ENCODE measurements around the gene SBSN.

Gene SBSN

DNA sequence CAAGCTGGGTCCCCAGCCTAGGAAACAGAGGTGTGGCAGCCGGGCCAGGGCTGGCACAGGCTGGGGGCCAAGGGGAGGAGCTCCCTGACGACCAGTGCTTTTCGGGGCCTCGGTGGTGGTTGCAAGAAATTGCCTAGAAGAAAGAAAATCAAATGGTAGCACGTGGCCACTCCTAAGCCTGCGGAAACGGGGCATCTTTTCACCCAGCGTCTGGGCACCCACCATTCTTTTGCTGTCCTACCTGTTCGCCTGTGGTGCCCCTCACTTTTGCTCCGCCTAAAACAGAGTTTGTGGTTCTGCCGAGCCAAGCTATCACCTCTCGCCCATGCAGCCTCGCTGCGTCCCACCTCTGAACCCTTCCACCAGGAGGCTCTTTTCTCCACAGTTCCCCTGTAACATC is 30.7 kb downstream of the SBSN start:
- ChIA-PET POLR2A (ENCODE audit: low non-redundant PET) (no interaction called here), CTCF (interaction anchor here (1.1 kb wide), 1 partner anchor 9 kb away, joined by 4 read pairs; no protein-coding TSS in a partner anchor)
- TF ChIP-seq CTCF (conservative IDR thresholded peaks at IDR 0.05; ENCODE audit: low read depth) = no peak
- no peak overlapping the region for H3K27ac ChIP-seq
- no peak for DNase-seq (ENCODE audit: low spot score)

- CTCF ChIA-PET = interaction anchor here (0.6 to 1.9 kb wide), 22 partner anchors 9 to 885 kb away, joined by 3 to 23 read pairs (median 5); partner anchors contain the start of genes DMKN and FFAR3
- peak; percentile 90 for TF ChIP-seq CTCF (conservative IDR thresholded peaks at IDR 0.05; ENCODE audit: low read depth)
- peak; percentile 79 for DNase-seq (ENCODE audit: low spot score)
- POLR2A ChIA-PET (ENCODE audit: low non-redundant PET) = interaction anchor here (0.6 kb wide), 1 partner anchor 9 kb away, joined by 3 read pairs; no protein-coding TSS in a partner anchor
- H3K27ac ChIP-seq = no peak overlapping the region
Observed at GRCh38 chr19:35495107-35496064, 32.7 kb downstream of the SBSN start.

DNA sequence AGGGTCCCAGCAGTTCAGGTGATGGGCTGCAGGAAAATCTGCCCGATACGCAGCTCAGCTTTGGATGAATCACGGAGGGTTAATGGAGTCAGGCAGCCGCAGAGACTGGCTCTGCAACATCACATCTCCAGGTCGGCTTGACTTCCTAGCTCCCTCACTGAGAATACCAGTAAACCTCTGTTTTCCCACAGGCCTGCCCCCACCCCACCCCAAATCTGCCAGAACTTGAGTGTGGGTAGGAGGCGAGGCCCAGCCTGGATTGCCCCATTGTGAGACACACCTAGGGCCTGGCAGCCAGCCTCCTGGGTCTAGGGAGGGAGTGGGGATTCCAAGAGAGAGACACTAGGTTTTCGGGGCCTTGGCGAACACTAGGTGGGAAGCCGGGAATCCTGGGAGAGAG is 34.1 kb downstream of the SBSN start:
- no peak overlapping the region for H3K27ac ChIP-seq
- TF ChIP-seq CTCF (conservative IDR thresholded peaks at IDR 0.05; ENCODE audit: low read depth) = no peak
- ChIA-PET CTCF (interaction anchor here (1.5 kb wide), 1 partner anchor 141 kb away, joined by 6 read pairs; no protein-coding TSS in a partner anchor), POLR2A (ENCODE audit: low non-redundant PET) (no interaction called here)
- no peak for DNase-seq (ENCODE audit: low spot score)

GRCh38 chr19:35491836-35492360 is 36.2 kb downstream of the SBSN start:
- no peak for DNase-seq (ENCODE audit: low spot score)
- TF ChIP-seq CTCF (conservative IDR thresholded peaks at IDR 0.05; ENCODE audit: low read depth) = no peak
- no peak overlapping the region for H3K27ac ChIP-seq
- POLR2A ChIA-PET (ENCODE audit: low non-redundant PET) = no interaction called here
- CTCF ChIA-PET = interaction anchor here (0.8 kb wide), 1 partner anchor 23 kb away, joined by 3 read pairs; no protein-coding TSS in a partner anchor

DNA sequence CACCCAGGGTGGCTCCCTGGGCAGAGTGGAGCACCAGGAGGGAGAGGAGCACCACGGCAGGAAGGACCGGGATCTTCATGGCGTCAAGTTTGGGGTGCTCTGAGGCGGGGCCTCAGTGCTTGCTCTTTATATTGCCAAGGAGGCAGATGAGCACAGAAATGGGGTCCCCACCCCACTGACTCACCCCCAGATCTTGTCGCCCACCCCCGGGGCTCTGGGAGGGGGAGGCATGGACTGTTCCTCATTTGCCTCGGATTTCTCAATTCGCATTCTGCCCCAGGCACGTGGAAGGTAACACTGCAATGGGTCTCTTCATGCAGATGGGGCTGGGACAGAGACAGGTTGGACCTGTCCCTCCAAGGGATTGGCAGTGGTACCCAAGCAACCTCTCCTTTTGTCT is 37.7 kb downstream of the SBSN start, which contains the start of gene KRTDAP:
Gene KRTDAP (minus strand): TSS at position 101 of the 400 bp plus-strand sequence. CDS start 22 bp downstream, at position 79.
- no peak for TF ChIP-seq CTCF (conservative IDR thresholded peaks at IDR 0.05; ENCODE audit: low read depth)
- ChIA-PET CTCF (interaction anchor here (0.7 kb wide), 1 partner anchor 168 kb away, joined by 4 read pairs; no protein-coding TSS in a partner anchor), POLR2A (ENCODE audit: low non-redundant PET) (no interaction called here)
- DNase-seq (ENCODE audit: low spot score) = no peak
- no peak within 1 kb of the TSS for H3K27ac ChIP-seq

- POLR2A ChIA-PET (ENCODE audit: low non-redundant PET) = no interaction called here
- CTCF ChIA-PET = interaction anchor here (0.6 kb wide), 2 partner anchors 104 to 213 kb away, joined by 3 to 5 read pairs; no protein-coding TSS in a partner anchor
- DNase-seq (ENCODE audit: low spot score) = no peak
- H3K27ac ChIP-seq = no peak overlapping the region
- TF ChIP-seq CTCF (conservative IDR thresholded peaks at IDR 0.05; ENCODE audit: low read depth) = no peak
Observed at GRCh38 chr19:35488677-35489076, 39.4 kb downstream of the SBSN start.
